ENCODE data around the gene KMT2D.

Gene KMT2D

DNA sequence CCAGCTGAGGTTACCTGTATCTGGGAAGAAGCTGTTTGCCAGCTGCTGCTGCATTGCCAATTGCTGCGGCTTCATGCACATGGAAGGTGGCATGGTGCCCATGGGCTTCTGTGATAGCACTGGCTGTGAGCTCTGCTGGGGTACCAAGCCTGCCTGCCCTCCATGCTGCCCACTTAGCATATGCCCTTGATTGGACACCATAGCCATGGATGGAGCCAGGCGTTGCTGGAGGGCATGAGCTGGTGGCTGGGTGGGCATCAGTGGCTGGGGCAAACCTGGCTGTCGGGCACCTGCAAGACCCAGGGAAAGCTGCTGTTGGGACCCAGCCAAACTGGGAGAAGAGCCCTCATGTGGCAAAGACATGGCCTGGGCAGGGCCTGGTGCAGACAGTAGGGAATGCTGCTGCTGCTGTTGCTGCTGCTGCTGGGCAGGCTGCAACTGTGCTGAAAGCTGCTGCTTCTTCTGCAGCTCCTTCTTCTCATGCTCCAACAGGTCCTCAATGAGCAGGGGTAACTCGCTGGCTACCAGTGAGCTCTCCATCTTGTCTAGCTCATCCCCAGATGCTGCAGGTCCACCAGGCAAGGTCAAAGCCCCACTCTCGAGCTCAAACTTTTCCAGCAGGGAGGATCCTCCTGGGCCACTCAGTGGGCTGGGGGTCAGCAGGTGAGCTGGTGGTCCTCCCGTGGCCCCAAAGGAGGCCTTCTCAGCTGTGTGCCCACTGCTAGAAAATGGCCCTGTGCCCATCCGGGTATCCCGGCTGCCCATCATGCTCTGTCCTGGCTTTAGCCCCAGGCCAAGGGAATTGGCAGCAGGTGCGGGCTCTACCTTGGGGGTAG, 23.3 kb downstream of the KMT2D start:
- no peaks in the 10 kb centered on the region for H3K27me3 ChIP-seq (ENCODE audit: control insufficient read depth in 1 of 2, insufficient read depth in 2 of 2, low read length in 2 of 2)
- H3K36me3 ChIP-seq (ENCODE audit: control insufficient read depth in 1 of 2, insufficient read depth in 2 of 2, low read length in 2 of 2), result peaks cover 63 to 92% of the 10 kb centered on the region in 2 donors
- H3K9ac ChIP-seq (ENCODE audit: low read depth in 1 of 2, low read length in 2 of 2), result no peak overlapping the region
- no peak overlapping the region for H3K4me3 ChIP-seq (ENCODE audit: low read depth in 1 of 2, low read length in 2 of 2)
- no peaks in the 10 kb centered on the region for H3K9me3 ChIP-seq (ENCODE audit: control insufficient read depth in 1 of 2, low read length in 2 of 2)
- H3K4me1 ChIP-seq (ENCODE audit: control insufficient read depth in 1 of 2, insufficient read depth in 2 of 2, low read length in 2 of 2), result no peaks in the 10 kb centered on the region
- H3K27ac ChIP-seq (ENCODE audit: low read depth, low read length), result no peak overlapping the region

DNA sequence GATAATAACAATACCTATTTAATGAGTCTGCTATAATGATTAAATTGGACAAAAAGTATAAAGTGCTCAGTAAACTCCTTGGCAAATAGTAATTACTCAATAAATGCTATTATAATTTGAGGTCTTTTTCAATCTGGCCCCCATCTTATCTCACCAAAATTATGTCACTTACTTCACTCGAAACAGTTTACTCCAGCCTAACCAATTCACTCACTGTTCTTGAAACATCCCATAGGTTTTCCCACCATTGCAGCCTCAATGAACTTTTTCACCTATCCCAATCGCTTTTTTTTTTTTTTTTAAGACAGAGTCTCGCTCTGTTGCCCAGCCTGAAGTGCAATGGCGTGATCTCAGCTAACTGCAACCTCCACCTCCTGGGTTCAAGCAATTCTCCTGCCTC, 24.6 kb downstream of the KMT2D start:
- no peaks in the 10 kb centered on the region for H3K9me3 ChIP-seq (ENCODE audit: control insufficient read depth in 1 of 2, low read length in 2 of 2)
- peaks cover 67 to 92% of the 10 kb centered on the region in 2 donors for H3K36me3 ChIP-seq (ENCODE audit: control insufficient read depth in 1 of 2, insufficient read depth in 2 of 2, low read length in 2 of 2)
- no peak overlapping the region for H3K4me3 ChIP-seq (ENCODE audit: low read depth in 1 of 2, low read length in 2 of 2)

DNA sequence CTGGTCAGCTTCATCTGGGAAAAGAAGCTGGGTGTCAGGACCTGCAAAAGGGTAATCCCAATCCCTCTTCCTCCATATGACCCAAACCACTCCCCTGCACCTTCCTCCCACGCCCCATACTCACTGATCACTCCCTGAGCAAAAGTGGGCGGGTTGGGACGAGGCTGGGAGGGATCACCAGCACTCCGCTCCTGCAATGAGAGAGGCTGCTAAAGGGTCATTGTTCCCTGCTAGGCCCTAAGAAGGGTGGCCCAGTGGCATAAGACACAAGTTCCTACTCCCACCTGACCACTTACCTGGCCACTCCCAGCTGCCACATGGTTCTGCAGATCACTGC, 26.3 kb downstream of the KMT2D start:
- Histone ChIP-seq H3K27me3 (ENCODE audit: control insufficient read depth in 1 of 2, insufficient read depth in 2 of 2, low read length in 2 of 2) (no peaks in the 10 kb centered on the region), H3K9me3 (ENCODE audit: control insufficient read depth in 1 of 2, low read length in 2 of 2) (no peaks in the 10 kb centered on the region), H3K4me1 (ENCODE audit: control insufficient read depth in 1 of 2, insufficient read depth in 2 of 2, low read length in 2 of 2) (no peaks in the 10 kb centered on the region), H3K36me3 (ENCODE audit: control insufficient read depth in 1 of 2, insufficient read depth in 2 of 2, low read length in 2 of 2) (peaks cover 65 to 86% of the 10 kb centered on the region in 2 donors), H3K27ac (ENCODE audit: low read depth, low read length) (no peak overlapping the region), H3K4me3 (ENCODE audit: low read depth in 1 of 2, low read length in 2 of 2) (no peak overlapping the region), H3K9ac (ENCODE audit: low read depth in 1 of 2, low read length in 2 of 2) (no peak overlapping the region)

More for the DNA sequence above, 24.6 kb downstream of the KMT2D start:
- no peaks in the 10 kb centered on the region for H3K27me3 ChIP-seq (ENCODE audit: control insufficient read depth in 1 of 2, insufficient read depth in 2 of 2, low read length in 2 of 2)
- H3K9ac ChIP-seq (ENCODE audit: low read depth in 1 of 2, low read length in 2 of 2), result no peak overlapping the region
- no peaks in the 10 kb centered on the region for H3K4me1 ChIP-seq (ENCODE audit: control insufficient read depth in 1 of 2, insufficient read depth in 2 of 2, low read length in 2 of 2)
- no peak overlapping the region for H3K27ac ChIP-seq (ENCODE audit: low read depth, low read length)

DNA sequence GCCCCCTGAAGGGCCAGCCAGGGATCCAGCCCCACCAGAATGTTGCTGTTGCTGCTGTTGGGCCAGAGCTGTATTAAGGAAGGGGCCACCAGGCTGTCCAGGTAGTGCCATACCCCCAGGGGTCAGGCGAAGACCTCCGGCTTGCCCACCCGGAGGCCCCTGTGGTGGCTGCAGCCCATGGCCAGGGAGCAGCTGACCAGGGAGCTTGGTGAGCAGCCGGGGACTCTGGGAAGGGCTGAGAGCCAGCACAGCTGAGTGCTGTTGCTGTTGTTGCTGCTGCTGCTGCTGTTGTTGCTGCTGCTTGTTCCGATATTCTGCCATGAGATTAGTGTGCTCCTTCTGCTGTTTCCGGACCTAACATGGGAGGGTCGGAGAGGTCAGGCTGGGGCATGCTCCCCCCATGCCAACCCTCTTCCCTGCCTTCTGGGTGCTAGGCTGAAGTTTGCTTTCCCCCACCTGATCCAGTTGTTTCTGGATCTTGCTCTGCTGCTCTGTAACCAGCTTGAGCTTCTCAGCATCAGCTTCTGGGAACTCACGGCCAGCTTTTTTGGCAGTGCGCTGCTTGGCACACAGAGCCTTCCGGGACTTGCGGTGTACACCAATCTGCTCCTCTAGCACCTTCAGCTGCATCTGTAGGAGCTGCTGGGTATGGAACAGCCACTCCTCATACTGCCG, 26.8 kb downstream of the KMT2D start:
- Histone ChIP-seq H3K4me3 (ENCODE audit: low read depth in 1 of 2, low read length in 2 of 2) (no peak overlapping the region), H3K9ac (ENCODE audit: low read depth in 1 of 2, low read length in 2 of 2) (no peak overlapping the region), H3K4me1 (ENCODE audit: control insufficient read depth in 1 of 2, insufficient read depth in 2 of 2, low read length in 2 of 2) (no peaks in the 10 kb centered on the region), H3K27me3 (ENCODE audit: control insufficient read depth in 1 of 2, insufficient read depth in 2 of 2, low read length in 2 of 2) (no peaks in the 10 kb centered on the region), H3K36me3 (ENCODE audit: control insufficient read depth in 1 of 2, insufficient read depth in 2 of 2, low read length in 2 of 2) (peaks cover 66 to 86% of the 10 kb centered on the region in 2 donors), H3K9me3 (ENCODE audit: control insufficient read depth in 1 of 2, low read length in 2 of 2) (no peaks in the 10 kb centered on the region), H3K27ac (ENCODE audit: low read depth, low read length) (no peak overlapping the region)

DNA sequence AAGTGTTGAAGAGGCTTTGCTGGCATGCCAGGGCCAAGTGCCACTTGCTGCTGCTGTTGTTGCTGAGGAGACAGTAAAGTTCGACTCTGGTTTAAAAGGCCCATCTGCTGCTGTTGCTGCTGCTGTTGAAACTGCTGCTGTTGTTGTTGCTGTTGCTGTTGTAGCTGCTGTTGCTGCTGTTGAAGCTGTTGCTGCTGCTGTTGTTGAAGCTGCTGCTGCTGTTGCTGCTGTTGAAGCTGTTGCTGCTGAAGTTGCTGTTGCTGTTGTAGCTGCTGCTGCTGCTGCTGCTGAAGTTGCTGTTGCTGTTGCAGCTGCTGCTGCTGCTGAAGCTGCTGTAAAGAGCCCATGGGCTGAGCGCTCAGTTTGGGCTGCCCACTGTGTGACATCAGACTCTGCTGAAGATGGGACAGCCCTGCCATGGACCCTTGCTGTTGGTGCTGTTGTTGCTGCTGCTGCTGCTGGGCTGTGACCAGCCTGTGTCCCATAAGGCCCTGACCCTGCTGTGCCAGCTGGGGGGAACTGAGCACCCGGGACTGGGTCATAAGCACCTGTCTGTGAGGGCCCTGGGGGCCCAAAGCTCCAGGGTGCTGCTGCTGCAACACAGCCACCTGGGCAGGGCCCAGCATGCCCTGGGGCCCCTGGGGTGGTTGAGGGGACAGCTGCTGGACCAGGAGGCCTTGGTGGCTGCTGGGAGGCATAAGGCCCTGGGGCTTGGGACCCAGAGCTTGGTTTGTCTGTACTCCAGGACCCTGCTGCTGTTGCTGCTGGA, 27.7 kb downstream of the KMT2D start:
- Histone ChIP-seq H3K4me3 (ENCODE audit: low read depth in 1 of 2, low read length in 2 of 2) (no peak overlapping the region), H3K27ac (ENCODE audit: low read depth, low read length) (no peak overlapping the region), H3K27me3 (ENCODE audit: control insufficient read depth in 1 of 2, insufficient read depth in 2 of 2, low read length in 2 of 2) (no peaks in the 10 kb centered on the region), H3K9ac (ENCODE audit: low read depth in 1 of 2, low read length in 2 of 2) (no peak overlapping the region), H3K4me1 (ENCODE audit: control insufficient read depth in 1 of 2, insufficient read depth in 2 of 2, low read length in 2 of 2) (no peaks in the 10 kb centered on the region), H3K36me3 (ENCODE audit: control insufficient read depth in 1 of 2, insufficient read depth in 2 of 2, low read length in 2 of 2) (peaks cover 64 to 86% of the 10 kb centered on the region in 2 donors), H3K9me3 (ENCODE audit: control insufficient read depth in 1 of 2, low read length in 2 of 2) (no peaks in the 10 kb centered on the region)

DNA sequence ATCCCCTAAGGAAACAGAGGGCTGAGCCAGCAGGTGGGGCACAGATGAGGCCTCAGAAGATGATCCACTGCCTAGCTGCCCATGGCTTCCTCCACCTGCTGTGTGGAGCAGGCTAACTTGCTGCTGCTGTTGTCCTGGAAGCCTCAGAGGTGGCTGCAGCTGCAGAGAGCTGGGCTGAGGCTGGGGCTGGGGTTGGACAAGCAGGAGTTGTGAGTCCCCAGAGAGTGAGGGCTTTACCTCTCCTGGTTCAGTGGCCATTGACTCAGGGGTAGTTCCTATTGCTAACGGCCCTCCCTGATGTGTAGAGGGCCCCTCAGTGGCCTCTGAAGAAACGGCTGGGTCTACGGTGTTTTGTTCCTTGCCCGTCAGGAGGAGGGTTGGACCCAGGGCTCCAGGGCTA, 28.3 kb downstream of the KMT2D start:
- Histone ChIP-seq H3K27me3 (ENCODE audit: control insufficient read depth in 1 of 2, insufficient read depth in 2 of 2, low read length in 2 of 2) (no peaks in the 10 kb centered on the region), H3K27ac (ENCODE audit: low read depth, low read length) (no peak overlapping the region), H3K4me3 (ENCODE audit: low read depth in 1 of 2, low read length in 2 of 2) (no peak overlapping the region), H3K36me3 (ENCODE audit: control insufficient read depth in 1 of 2, insufficient read depth in 2 of 2, low read length in 2 of 2) (peaks cover 61 to 86% of the 10 kb centered on the region in 2 donors), H3K4me1 (ENCODE audit: control insufficient read depth in 1 of 2, insufficient read depth in 2 of 2, low read length in 2 of 2) (no peaks in the 10 kb centered on the region), H3K9ac (ENCODE audit: low read depth in 1 of 2, low read length in 2 of 2) (no peak overlapping the region), H3K9me3 (ENCODE audit: control insufficient read depth in 1 of 2, low read length in 2 of 2) (no peaks in the 10 kb centered on the region)

DNA sequence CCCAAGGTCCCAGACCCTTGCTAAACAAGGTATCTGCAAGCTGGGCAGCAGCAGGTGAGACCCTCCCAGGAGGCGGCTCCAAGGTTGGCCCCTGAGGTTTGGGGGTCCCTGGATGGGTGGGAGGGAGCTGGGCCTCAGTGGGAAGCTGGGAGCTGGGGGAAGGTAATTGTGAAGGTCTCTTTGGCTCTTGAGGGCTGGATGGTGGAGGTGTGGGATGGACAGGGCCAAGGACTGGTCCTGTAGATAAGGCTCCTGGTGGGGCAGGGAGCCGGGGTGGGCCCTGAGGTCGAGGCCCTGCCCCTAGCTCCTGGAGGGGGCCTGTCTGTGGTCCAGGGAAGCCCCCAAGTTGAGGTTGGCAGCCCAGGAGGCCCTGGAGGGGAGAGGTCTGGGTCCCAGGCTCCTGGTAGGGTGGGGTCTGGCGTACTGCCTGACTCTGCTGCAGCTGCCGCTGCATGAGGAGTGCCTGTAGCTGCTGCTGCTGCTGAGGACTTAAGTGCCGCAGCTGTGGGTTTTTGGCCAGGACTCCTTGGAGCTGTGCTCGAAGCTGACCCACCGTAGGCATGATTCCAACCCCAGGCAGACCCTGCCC, 28.9 kb downstream of the KMT2D start:
- Histone ChIP-seq H3K27ac (ENCODE audit: low read depth, low read length) (no peak overlapping the region), H3K4me3 (ENCODE audit: low read depth in 1 of 2, low read length in 2 of 2) (no peak overlapping the region), H3K9me3 (ENCODE audit: control insufficient read depth in 1 of 2, low read length in 2 of 2) (no peaks in the 10 kb centered on the region), H3K27me3 (ENCODE audit: control insufficient read depth in 1 of 2, insufficient read depth in 2 of 2, low read length in 2 of 2) (no peaks in the 10 kb centered on the region), H3K4me1 (ENCODE audit: control insufficient read depth in 1 of 2, insufficient read depth in 2 of 2, low read length in 2 of 2) (peaks cover under 1 to 2% of the 10 kb centered on the region in 2 donors), H3K36me3 (ENCODE audit: control insufficient read depth in 1 of 2, insufficient read depth in 2 of 2, low read length in 2 of 2) (peaks cover 57 to 85% of the 10 kb centered on the region in 2 donors), H3K9ac (ENCODE audit: low read depth in 1 of 2, low read length in 2 of 2) (no peak overlapping the region)

DNA sequence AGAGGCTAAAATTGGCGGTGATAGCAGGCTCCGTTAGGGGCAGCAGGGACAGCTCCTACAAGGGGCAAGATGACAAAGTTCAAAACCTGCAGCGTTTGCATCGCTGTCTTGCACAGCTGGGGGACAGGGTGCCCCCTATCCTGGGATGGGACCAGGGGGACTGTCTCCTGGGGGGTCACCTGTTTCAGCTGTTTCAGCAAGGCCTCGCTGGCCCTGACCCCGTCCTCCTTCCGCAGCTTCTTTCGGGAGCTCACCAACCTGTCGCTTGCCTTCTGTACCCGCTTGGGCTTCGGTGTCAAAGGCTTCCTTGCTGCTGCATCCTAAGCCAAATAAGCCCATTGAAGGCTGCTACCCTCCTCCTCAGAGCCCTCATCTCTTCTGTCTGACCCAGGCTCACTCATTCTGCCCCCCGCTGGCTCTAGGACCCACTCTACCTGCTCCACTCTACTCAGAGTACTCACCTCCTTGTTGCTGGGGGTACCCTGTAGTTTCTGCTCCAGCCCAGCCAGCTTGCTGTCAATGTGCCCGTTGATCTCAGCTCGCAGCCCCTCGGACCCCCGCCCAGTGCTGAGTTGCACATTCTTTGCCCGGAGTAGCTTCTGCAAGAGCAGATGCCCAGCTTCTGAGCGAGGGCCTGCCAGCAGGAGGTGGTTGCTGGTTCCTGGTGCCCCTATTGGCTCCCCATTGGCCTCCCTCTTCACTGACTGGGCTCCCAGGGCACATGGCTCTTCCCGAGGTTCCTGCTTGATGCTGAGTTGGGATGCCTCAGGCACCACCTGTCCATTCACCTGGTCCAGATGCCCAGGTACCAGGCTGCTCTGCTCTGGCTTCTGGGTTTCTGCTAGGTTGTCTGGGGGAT, 29.7 kb downstream of the KMT2D start:
- Histone ChIP-seq H3K9ac (ENCODE audit: low read depth in 1 of 2, low read length in 2 of 2) (no peak overlapping the region), H3K4me1 (ENCODE audit: control insufficient read depth in 1 of 2, insufficient read depth in 2 of 2, low read length in 2 of 2) (peaks cover 6 to 7% of the 10 kb centered on the region in 2 donors), H3K9me3 (ENCODE audit: control insufficient read depth in 1 of 2, low read length in 2 of 2) (no peaks in the 10 kb centered on the region), H3K27ac (ENCODE audit: low read depth, low read length) (no peak overlapping the region), H3K27me3 (ENCODE audit: control insufficient read depth in 1 of 2, insufficient read depth in 2 of 2, low read length in 2 of 2) (no peaks in the 10 kb centered on the region), H3K4me3 (ENCODE audit: low read depth in 1 of 2, low read length in 2 of 2) (no peak overlapping the region), H3K36me3 (ENCODE audit: control insufficient read depth in 1 of 2, insufficient read depth in 2 of 2, low read length in 2 of 2) (peaks cover 63 to 88% of the 10 kb centered on the region in 2 donors)

DNA sequence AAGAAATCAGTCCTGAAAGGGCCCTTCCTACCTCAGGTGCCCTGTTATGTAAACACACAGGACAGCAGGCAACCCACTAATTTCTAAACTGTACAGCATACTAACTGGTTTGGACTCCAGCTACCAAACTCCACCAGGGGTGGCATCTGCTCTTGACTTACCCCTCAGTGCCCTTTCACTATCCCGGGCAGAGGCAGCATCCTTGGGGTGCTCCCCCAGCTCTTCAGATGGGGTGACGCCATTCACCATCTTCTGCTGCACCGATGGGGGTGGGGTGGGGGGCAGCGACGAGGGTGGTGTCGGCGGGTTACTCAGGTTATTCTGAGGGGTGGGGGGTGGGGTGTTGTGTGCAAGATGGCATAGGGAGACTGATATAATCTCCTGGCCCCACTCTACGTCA, 30.5 kb downstream of the KMT2D start:
- no peak overlapping the region for H3K9ac ChIP-seq (ENCODE audit: low read depth in 1 of 2, low read length in 2 of 2)
- H3K4me3 ChIP-seq (ENCODE audit: low read depth in 1 of 2, low read length in 2 of 2), result no peak overlapping the region
- peaks cover 6 to 7% of the 10 kb centered on the region in 2 donors for H3K4me1 ChIP-seq (ENCODE audit: control insufficient read depth in 1 of 2, insufficient read depth in 2 of 2, low read length in 2 of 2)
- H3K36me3 ChIP-seq (ENCODE audit: control insufficient read depth in 1 of 2, insufficient read depth in 2 of 2, low read length in 2 of 2), result peaks cover 71 to 91% of the 10 kb centered on the region in 2 donors
- H3K27ac ChIP-seq (ENCODE audit: low read depth, low read length), result no peak overlapping the region
- H3K27me3 ChIP-seq (ENCODE audit: control insufficient read depth in 1 of 2, insufficient read depth in 2 of 2, low read length in 2 of 2), result no peaks in the 10 kb centered on the region
- no peaks in the 10 kb centered on the region for H3K9me3 ChIP-seq (ENCODE audit: control insufficient read depth in 1 of 2, low read length in 2 of 2)

Data from duodenal mucosa (tissue), 2 donors.